Endometrial microvascular endothelial cells (primary cell): Measurements from ENCODE around the gene SYTL5. TPM values are rescaled to one million over a fixed set of nuclear protein-coding genes. Genes with fewer than 3 reads are reported as not detected.
"Not testable (repeated sequence)": the region's sequence is repeated elsewhere in the genome, so short reads cannot be mapped to it uniquely, and the experiment has no call there.

Experiments used
- in situ Hi-C: cut with HindIII; loops from 2 replicates; pipeline ENCODE4 v1.10.0; 2017; ENCODE audit warnings: low sequenced_read_pairs, low pct_unique_long_range_greater_than_20kb; ENCODE audit errors: inconsistent ontology term
- total RNA-seq: library from RNA; depleted of rRNA; stranded (reverse); fragments of >200 nt; gene quantifications from one replicate; pipeline ENCODE4 v1.2.3, GENCODE V29; 2015; ENCODE audit errors: inconsistent ontology term

SYTL5 gene
- not detected for total RNA-seq

DNA sequence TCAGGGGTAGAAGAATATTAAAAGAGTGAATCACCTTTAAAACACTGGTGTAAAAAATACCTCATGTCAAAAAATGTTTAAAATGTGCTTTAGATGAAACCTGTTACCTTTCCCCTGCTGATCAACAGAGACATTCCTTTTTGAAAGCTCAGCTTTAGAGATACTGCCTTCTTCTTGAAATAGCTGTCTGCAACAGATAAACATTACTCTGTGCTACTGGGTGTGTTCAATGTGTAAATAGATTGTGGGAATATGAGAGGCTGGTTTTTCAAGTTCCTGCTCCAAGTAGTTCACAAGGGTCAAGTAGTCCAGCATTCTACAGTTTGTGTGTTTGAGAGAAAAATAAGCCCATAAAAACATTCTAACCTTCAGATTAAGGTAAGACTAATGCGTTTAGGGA lies at the start of gene SYTL5:
TSS of gene SYTL5 (plus strand) at position 263 of the 400 bp plus-strand sequence. CDS start 27,337 bp downstream, outside the sequence.
- in situ Hi-C loops: no loop called here

DNA sequence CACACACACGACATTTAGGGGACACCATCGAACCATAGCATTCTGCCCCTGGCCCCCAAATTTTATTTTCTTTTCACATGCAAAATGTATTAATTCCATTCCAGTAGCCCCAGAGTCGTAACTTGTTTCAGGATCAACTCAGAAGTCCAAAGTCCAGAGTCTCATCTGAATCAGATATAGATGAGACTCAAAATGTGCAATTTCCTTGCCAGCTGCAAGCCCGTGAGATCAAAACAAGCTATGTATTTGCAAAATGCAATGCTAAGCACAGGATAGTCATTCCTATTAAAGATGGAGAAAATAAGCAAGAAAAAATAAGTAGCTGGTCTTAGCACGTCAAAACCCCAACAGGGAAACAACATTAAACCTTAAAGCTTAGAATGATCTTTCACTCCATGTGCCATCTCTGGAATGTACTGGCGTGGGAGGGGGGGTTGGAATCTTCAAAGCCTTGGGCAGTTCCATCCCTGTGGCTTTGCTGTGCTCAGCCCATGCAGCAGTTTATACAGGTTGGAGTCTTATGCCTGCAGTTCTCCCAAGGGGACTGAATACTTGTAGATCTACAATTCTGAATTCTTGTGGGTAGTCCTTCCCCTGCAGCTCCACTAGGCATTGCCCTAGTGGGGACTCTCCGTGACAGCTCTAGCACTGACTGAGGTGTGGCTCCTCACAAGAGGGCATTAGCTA lies 47.7 kb upstream of the SYTL5 start:
- in situ Hi-C loops: no loop called here

DNA sequence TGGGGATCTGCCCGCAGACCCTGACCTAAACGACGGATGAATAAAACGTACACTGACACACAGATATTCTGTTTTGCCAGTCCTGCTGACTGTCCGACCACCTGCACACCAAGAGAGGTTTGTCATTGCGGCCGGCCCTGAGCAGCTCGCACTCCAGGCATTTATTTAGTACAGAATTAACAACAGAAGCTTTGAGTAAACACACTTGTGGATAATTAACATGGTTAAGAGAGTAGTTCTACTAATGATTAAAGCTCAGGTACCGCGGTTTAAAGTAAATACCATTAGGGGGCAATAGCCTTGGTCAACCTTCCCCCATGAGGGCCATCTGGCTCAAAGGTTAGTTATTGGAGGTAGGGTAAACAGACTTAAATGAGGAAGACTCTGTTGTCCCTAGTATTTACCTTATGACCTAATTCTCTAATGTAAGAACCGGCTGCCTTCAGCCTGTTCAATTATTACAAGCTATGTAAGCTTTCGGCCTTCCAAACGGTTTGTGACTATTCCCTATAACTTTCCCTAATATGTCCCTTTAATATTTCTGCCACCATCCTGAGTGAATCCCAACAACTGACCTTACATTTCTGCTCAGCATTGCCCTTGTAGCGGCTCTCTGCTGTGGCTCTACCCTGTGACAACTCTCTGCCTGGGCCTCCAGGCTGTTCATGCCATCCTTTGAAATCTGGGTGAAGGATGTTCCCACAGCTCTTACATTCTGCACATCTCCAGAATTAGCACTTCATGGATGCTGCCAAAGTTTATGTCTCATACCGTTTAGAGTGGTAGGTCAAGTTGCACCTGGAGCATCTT lies 46.9 kb upstream of the SYTL5 start:
- in situ Hi-C loops: no loop called here

DNA sequence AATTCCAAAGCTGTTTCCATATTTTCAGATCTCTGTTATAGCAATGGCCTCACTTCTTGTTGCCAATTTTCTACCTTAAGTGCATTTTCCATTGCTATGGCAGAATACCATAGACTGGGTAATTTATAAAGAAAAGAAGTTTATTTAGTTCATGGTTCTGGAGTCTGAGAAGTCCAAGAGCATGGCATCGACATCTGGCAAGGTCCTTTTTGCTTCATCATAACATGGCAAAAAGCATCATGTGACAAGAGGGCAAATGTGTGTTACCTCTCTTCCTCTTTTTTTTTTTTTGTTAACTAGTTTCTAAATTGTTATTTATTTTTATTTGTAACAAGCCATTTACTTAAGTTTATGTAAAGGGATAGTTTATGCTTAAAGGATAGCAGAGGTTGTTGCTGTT lies 45.2 kb upstream of the SYTL5 start:
- in situ Hi-C loops: no loop called here

DNA sequence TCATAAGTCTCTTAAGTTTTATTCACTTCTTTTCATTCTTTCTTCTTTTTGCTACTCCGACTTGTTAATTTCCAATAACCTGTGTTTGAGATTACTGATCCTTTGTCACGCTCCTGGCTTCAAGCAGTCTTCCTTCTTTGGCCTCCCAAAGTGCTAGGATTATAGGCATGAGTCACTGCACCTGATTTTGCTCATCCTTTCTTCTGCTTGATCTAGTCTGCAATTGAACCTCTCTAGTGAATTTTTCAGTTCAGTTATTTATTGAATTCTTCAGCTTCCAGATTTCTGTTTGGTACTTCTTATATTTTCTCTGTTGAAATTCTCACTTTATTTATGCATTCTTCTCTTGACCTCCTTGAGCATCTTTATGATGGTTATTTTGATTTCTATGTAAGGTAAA lies 38.6 kb upstream of the SYTL5 start:
- in situ Hi-C loops: no loop called here

DNA sequence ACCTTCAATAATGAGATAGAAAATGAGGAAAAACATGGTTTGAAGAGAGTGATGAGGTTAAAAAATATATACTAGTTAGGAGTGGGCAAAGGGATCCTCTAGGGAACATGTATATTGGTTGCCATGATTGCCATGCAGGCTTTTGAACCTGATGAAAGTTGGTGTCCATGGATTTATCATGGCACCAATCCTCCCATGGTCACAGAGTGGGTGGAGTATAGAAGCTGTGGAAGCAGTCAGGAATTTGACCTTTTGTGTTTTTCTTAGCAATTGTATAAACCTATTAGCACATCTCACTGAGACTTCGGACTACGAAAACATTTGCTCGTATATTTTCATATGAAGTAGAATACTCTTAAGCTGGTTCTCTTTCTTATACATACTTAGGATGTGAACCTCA lies 30.9 kb upstream of the SYTL5 start:
- in situ Hi-C loops: no loop called here

DNA sequence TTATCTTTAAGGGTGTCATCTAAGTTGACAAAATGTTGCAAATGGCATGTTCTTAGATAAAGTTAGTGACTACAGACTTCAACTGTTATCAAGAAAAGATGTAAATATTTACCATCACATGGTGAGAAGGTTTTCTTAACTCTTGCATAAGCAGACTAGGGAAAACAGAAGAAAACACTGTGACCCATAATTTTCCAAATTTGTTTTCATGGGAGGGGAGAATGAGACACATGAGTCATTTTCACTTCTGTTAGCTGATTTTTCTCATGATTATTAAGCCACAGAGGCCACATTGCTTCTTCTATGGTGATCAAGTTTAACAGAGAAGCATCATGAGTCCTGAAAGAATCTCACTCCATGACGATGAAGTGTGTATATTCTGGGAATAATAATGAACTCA lies 30.2 kb upstream of the SYTL5 start:
- in situ Hi-C loops: no loop called here

DNA sequence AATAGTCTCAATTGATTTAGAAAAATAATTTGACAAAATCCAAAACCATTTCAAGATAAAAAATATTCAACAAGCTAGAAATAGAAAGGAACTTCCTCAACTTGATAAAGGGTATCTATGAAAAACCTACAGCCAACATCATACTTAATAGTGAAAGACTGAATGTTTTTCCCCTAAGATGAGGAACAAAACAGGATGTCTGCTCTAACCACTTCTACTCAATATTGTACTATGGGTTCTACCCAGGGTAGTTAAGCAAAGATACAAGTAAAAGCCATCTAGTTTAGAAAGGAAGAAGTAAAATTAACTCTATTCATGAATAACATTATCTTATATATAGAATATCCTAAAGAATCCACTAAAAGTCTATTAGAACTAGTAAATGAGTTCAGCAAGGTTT lies 21.5 kb upstream of the SYTL5 start:
- in situ Hi-C loops: no loop called here

DNA sequence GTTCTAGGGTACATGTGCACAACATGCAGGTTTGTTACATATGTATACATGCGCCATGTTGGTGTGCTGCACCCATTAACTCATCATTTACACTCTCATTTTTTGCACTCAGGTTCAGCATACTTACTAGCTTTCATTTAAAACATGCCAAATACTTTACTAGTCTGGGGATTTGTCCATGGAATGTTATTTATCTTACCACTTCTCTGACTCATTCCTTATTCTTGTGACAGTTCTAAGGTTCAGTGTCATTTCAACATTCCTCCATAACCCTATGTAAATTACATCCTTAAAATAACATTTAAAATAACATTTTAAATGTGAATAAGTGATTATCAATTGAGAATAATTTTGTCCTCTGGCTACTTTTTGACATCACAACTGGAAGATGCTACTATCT lies 19.5 kb upstream of the SYTL5 start:
- in situ Hi-C loops: no loop called here

DNA sequence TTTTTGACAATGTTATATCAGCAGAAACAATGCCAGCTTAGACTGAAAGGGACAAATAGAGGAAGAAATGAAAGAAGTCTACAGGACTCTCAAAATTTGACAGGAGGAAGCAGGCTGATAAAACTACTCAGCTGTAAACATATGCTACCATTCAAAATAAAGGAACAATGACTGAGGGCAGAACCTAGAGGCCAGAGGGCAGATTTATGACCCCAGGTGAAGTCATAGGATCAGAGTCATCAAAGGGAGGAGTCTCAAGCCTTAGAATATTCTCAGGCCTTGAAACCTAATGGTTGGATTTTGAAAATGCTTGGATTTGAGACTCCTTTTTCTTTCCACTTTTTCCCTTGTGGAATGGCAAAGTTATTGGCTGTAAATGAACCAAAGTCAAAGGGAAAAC lies 17.0 kb upstream of the SYTL5 start:
- in situ Hi-C loops: no loop called here

DNA sequence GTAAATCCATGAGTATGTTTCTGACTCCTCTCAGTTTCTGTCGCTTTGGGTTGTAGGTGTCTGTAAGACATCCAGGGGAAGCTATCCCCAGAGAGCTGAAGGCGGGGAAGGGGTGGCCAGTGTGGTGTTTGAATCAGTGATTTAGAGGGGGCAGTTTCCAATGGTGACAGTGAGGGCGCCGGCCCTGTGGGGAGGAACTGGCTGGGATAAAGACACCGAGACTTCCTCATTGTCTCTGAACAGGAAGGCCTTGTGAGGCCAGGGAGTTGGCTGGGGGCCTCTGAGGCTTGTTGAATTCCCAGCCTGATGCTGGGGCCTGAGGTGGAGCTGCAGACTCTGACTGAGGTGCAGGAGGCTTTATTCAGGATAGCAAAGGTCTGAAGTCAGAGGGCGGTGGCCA lies 15.1 kb upstream of the SYTL5 start:
- in situ Hi-C loops: not testable (repeated sequence)

DNA sequence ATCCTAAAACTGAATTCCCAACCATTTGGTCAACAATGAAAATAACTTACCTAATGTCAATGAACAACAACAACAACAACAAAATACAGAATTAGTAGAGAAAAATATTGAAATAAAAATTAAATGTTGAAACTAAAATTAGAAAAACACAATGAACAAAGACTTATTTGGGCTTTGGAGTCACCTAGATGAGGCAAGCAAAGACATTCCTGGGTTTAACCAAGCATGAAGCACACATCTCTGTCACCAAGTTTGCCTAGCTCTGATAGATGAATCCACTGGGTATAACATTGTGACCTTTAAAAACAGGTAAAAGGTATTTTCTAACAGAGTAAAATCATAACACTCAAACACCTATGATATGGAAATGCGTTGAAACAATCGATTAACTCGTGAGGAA lies 13.2 kb upstream of the SYTL5 start:
- in situ Hi-C loops: no loop called here

DNA sequence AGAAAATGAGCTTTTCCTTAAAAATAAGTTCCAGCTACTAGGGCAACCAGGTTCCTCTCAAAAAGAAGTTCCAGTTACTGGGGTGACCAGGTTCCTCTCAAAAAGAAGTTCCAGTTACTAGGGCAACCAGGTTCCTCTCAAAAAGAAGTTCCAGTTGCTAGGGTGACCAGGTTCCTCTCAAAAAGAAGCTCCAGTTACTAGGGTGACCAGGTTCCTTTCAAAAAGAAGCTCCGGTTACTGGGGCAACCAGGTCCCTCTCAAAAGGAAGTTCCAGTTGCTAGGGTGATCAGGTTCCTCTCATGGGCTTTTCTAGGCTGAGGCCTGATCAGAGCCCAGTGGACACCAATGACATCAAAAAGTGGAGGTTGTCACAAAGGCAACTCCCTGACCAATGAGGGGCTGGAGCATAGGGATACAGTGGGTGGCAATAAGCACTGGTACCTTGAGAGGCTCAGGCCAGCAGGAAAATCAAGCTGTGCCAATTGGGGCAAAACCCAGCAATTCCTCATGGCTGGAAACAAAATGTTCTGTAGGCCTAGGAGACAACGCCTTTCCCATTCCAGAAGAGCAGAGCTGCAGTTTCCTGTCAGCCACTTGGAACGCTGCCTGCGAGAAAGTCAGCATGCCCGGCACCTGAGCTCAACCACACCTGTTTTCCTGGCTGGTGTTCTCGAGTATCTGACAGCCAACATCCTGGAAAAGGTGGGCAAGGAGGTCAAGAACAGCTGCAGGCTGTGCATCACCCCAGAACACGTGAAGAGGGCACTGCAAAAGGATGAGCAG lies 12.3 kb upstream of the SYTL5 start:
- in situ Hi-C loops: no loop called here

DNA sequence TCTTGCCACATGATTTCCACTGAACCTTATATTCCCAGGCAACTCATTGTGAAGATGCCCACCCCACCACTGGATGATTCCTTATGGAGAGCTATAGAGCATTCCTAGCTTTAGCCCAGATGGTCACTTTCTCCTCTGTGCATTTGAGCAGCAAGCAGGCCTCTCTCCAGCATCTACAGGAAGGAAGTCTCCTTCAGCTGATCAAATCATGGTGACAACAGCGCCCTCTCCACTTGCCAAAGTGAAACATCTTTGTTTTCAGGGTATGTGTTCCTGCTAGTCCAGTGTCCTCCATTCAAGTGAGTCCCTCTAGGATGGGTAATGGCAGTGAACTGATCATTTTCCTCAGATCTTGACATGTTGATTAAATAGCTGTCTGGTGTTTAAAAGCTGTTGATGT lies 10.9 kb upstream of the SYTL5 start:
- in situ Hi-C loops: no loop called here

DNA sequence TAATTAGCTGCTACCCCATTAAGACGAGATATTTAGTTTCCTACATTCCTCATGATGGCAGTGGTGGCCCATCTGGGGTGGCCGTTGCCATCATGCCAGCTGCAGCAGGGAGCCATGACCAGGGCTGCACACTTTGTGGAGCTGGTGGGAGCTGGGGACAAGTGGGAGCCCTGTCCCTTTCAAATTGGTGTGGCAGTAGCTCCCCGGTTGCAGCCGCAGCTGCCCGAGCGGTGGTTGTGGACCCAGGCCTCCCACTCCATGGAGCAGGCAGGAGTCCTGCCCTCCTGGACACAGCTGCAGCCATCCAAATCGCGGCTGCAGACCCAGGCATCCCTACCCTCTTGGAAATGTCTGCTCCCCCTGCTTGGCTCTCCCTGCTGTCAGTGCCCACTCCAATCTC lies 9.3 kb upstream of the SYTL5 start:
- in situ Hi-C loops: no loop called here

DNA sequence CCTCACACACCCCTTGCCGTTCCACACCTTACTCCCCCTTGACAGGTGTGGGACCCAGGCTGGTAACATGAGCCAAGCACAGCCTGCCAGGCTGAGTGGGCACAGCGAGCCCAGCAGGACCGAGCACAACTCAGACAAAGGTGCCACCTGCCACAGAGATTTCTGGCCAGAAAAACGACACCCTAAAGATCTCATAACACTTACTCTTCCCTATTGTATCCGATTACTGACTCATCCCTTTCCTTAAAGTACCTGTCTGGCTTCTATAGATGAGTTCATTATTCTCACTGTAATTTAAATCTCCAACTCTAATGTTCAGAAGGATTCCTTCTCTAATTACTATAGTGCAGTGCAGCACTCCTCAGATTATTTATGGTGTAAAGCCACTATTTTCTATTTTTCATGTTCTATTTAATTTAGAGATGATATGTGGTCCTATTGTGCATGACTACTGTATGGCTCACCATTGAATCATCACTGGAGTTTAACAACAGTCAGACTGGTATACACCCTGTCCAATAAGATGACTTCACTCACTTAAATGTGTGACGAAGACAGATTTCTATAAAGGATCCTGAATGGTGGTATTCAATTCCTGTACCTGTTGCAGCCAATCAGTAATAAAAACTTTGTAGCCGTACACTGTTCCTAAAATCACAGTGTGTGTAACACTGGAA lies 7.6 kb upstream of the SYTL5 start:
- in situ Hi-C loops: no loop called here

DNA sequence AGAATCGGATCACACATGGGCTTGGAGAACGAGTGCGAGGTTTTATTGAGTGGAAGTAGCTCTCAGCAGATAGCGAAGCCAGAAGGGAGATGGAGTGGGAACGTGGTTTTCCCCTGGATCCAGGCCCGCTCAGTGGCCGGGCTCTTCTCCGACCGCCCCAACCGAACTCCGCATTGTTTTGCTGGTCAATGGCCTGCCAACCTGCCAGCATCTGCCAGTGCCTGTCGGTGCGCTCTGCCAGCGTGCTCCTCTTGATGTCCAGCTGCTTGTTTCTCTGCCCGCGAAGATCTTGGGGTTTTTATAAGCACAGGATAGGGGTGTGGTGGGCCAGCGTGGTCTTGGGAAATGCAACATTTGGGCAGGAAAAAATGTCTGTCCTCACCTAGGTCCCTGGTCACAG lies 5.6 kb upstream of the SYTL5 start:
- in situ Hi-C loops: no loop called here

DNA sequence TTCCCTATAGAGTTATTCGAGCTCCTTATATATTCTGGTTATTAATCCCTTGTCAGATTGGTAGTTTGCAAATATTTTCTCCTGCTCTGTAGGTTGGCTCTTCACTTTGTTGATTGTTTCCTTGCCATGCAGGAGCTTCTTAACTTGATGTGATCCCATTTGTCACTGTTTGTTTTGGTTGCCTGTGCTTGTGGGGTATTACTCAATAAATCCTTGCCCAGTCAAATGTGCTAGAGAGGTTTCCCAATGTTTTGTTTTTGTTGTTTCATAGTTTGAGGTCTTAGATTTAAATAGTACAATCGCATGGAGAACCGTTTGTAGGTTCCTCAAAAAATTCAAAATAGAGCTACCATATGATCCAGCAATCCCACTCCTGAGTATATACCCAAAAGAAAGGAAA lies 2.3 kb upstream of the SYTL5 start:
- in situ Hi-C loops: no loop called here

DNA sequence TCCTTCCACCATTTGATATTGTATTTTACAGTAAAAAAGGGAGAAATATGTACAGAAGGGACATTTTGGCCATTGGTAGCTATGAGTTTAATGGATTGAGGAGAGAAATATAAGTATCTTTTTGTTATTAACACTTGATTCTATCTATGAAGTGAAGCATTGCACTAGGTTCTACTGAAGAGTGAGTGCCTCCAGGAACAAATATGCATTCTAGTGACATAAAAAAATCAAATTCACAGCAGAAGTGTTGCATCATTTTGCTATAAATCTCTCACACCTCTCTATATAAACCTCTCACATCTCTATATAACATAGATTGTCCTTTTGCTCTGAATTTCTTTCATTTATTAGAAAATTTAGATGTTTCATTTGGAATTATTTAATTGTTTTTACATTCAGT lies 425 bp downstream of the SYTL5 start:
- in situ Hi-C loops: no loop called here
